HT-29 (cell line): ENCODE results near the gene BCLAF1. TPM values are rescaled to one million over a fixed set of nuclear protein-coding genes. Genes with fewer than 3 reads are reported as not detected.

Source experiments
- small RNA-seq: library from RNA; depleted of rRNA; stranded (forward); fragments of <200 nt; gene quantifications from one replicate; pipeline ENCODE3, GENCODE V24; 2014
- total RNA-seq: library from RNA; depleted of rRNA; stranded (reverse); fragments of >200 nt; shearing (Covaris generic); gene quantifications from 2 replicates; pipeline ENCODE4 v1.2.3, GENCODE V29; 2014; rRNA removed

The BCLAF1 gene
- total RNA-seq, 1 experiment from 2014 or later: 60.2 TPM

Small RNA genes within 50 kb of the gene (small RNA-seq; reads per million reads assigned to genes)
- gene AL023284.1: not detected

Other genes starting within 250 kb of the BCLAF1 start
- gene MTFR2, start 39.5 kb downstream of the BCLAF1 start, total RNA-seq: 5.2 and 5.7 TPM in 2 replicates